Renal cortical epithelial cell (primary cell): ENCODE measurements around the gene GPR15. TPM values are rescaled to one million over a fixed set of nuclear protein-coding genes. Genes with fewer than 3 reads are reported as not detected.

ENCODE experiments used
- total RNA-seq: library from RNA; depleted of rRNA; stranded (reverse); fragments of >200 nt; gene quantifications from 2 replicates; pipeline ENCODE4 v1.2.3, GENCODE V29; 2014

GPR15 gene
- total RNA-seq, 1 donor from 2014 or later, result not detected

Other genes with a start within 250 kb of the GPR15 start
- gene OR5H2, start 249.5 kb upstream of the GPR15 start, total RNA-seq, result not detected in 2 replicates
- not detected in 2 replicates for gene OR5K4, start 178.1 kb upstream of the GPR15 start, total RNA-seq
- not detected in 2 replicates for gene OR5K3, start 141.3 kb upstream of the GPR15 start, total RNA-seq
- gene OR5K1, start 68.8 kb upstream of the GPR15 start, total RNA-seq, result not detected in 2 replicates
- not detected in 2 replicates for gene OR5K2, start 34.3 kb upstream of the GPR15 start, total RNA-seq
- 160 and 180 TPM in 2 replicates for gene CLDND1, start 9.1 kb upstream of the GPR15 start, total RNA-seq
- gene CPOX, start 61.6 kb downstream of the GPR15 start, total RNA-seq, result 22.1 and 27.8 TPM in 2 replicates
- gene ST3GAL6, start 231.4 kb downstream of the GPR15 start, total RNA-seq, result 1.4 and 3.1 TPM in 2 replicates